ENCODE measurements around the gene ELAVL4.

The ELAVL4 gene

DNA sequence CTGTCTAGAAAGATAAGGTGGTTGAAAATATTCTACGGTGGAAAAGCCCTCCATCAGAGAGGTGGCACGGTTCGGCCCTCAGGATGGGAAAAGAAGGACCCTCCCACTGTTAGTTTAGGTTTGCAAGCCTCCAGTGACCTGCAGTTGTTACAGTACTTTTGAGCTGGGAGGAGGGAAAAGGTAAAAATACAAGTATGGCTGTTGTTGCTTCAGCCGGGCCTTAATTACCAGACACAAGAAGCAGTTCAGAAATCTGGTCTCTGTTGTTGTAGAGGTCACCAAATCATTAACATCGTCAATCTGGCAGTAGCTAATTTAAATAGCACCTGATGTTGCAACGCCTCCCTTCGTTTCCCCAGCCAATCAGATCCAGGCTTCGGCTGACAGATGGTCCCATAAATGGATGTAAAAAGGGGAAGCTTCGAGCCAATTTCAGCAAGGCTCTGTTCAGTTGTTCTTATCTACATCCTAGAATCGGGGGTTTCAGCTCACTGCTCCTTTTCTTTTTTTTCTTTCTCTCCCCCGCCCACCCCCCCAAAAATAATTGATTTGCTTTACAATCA is at the start of gene ELAVL4:
TSS of gene ELAVL4 (plus strand) at position 424 of the 563 bp plus-strand sequence. CDS start 270 bp downstream, outside the sequence.
- peak; percentile 98 for DNase-seq

- no peak for DNase-seq
These were observed 48.4 kb upstream of the ELAVL4 start for GRCh38 chr1:50060279-50060678.

DNA sequence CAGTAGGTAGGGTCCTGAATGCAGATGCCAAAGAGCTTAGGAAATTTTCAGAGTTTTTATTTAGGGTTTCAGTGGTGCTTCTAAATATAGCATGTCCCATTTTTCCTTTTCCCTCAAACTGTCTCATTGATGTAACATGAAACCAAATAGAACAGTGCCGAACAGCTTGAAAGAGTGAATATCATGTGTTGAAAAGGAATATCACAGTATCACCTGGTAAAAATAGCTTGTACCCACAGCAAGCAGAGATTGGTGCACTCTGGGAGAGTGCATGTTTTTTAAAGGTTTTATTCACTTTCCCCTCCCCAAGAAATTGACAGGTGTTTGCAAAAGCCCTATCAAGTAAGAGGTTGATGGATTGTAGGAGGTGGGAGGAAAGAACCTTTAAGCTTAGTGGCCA is 41.9 kb upstream of the ELAVL4 start:
- peak; percentile 20 for DNase-seq

DNA sequence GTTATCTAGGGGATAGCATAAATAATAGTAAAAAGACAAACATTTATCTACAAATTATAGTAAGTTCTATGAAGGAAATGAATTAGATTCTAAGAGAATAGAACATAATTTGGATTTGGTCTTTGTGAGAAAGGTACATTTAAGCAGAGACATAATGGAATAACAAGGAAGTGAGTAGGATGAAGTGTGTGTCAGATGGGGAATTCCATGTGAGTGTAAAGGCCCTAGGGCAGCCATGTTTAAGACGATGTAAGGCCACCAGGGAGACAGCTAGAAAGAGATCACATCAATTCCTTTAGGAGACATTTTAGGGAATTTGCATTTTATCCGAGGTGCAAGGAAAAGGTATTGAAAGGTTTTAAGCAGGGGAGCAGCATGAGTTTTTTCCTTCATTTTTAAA is 33.8 kb upstream of the ELAVL4 start:
- no peak for DNase-seq

DNA sequence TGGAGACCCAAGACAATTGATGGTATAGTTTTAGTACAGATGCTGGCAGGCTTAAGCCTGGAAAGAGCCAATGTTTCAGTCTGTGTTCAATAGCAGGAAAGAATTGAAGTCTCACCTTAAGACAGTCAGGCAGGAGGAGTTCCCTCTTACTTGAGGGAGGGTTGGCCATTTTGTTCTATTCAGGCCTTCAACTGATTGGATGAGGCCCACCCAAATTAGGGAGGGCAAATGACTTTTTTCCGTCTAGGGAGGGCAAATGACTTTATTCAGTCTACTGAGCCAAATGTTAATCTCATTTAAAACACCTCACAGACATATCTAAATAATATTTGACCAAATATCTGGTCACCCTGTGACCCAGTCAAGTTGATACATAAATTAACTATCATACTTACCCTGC is 31.4 kb upstream of the ELAVL4 start:
- no peak for DNase-seq

GRCh38 chr1:50080904-50081586 is 27.7 kb upstream of the ELAVL4 start:
- peak; percentile 53 for DNase-seq

DNA sequence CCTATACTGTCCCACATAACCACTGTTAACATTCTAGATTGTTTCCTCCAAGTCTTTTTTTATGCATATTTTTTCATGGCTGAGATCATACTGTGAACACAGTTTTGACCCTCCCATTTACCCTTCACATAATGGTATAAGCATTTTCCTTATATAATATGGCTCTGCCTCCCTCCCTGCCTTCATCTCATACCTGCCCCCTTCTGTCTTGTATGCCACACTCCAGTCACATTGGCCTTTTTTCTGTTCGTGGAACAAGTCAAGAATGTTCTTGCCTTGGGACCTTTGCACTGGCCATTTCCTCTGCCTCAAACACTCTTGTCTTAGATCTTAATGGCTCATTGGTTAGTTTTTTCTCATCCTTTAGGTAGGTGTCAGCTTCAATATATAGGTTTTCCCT is 24.3 kb upstream of the ELAVL4 start:
- DNase-seq, result no peak

DNA sequence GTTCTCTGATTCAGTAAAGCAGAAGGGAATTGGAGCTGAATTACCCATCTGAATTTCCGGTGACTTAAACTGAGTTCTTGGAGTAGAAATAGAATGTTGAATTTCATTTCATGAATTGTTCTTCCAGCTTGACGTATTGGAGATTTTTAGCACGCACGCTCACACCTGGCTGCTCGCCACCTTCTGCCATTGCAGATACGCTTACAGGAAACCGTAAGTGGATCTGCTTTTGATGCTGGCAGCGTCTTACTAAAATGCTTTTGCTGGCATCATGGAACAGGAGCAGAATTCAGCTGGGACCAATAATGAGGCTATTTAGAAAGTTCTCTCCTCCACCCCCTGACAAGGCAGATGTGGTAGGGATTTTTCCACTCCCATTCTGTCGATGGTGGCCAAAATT is 17.7 kb upstream of the ELAVL4 start:
- no peak for DNase-seq

DNA sequence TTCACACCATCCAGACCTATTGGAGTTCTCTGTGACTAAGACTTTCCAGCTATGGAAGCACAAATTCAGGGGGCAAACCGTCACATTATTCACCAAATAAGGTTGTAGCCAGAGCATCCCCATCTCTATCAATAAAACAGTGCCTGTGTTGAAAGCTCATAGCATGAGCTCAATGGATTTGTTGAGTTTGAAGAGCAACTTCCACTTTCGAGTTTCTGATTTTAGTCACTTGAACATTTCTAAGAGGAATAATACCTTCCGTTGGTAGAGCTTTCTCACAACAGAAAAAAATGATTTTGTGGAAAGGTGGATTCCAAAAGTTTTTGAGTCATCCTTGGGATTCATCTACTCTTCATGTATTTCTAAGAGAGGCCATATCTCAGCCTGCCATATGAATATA is 13.0 kb upstream of the ELAVL4 start:
- DNase-seq, result no peak

DNA sequence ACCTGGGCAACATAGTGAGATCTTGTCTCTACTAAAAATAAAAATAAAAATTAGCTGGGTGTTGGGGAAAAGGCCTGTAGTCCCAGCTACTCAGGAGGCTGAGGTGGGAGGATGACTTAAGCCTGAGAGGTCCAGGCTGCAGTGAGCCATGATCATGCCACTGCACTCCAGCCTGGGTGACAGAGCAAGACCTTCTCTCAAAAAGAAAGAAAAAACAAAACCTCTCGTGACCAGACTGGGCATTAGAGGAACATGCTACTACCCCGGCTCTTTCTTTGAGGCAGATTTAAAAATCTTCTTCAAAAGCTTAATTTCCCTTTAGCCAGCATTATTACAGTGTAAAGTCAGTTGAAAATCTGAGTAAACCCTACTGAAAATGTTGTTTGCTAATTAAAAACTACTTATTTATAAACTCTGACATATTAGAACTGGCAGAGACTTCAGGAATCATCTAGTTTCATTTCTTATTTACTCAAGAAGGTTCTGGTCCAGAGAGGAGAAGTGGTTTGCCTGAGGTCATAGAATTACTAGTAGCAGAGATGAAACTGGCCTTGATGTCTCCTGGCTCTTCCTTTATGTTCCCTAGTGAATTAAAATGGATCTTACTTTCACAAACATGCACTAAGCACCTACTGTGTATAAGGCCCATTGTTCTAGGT is 11.6 kb upstream of the ELAVL4 start:
- DNase-seq, result no peak

DNA sequence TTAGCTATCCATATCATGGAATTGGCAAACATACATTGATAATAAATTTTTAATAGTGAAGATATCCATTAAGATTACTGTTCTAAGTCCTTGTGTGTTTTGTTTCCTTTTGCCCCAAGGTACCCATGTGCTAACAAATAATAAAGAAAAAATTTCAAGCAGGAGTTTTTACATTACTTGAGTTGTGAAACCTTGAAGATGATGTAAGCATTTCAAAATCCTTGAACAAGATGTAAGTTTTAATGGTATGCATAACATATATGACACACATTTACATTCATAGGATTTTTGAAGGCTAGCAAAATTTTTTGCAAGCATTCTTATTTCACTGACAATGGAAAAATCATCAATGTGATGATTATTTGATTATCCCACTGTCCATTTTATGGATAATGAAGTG is 10.9 kb upstream of the ELAVL4 start:
- no peak for DNase-seq

- no peak for DNase-seq
These were observed 10.1 kb upstream of the ELAVL4 start for GRCh38 chr1:50098591-50099021.

DNA sequence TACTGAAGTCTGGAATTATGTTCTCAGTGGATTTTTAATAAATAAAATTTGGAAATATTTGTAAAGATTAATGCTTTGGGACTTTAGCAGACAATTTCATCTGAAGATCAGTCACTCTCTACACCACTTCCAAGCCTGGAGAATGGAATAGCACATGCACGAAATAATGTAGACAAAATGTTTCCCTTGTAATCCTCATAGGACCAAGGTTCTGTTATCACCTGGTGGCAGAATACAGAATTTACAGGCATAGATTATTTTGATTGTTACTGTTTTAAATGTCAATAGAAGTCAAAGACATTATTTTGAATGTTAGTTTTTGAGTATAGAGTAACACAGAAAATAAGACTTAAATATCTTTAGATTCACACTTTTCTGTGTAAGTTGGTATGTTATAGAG is 9.1 kb upstream of the ELAVL4 start:
- DNase-seq, result no peak

- DNase-seq, result peak; percentile 98
These were observed 5.1 kb upstream of the ELAVL4 start for GRCh38 chr1:50103615-50104081.

DNA sequence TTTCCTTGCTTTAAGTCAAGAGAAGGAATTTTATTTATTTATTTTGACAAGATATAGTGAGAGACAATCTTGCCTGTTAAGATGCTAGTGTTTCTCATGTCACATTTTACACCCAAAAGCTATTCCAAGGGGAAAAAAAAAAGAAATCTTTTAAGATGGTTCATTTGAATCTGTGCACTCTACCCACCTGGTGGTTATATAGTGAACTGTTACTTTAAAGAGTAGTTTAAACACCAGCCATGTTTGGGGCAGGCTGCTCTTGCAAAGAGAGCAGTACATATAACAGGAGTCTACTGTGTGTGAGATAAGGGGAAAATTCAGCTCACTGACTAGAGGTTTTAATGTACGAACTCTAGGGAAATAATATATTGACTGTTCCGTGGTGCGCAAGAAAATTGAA is 3.3 kb upstream of the ELAVL4 start:
- peak; percentile 59 for DNase-seq

GRCh38 chr1:50106095-50106761 is 2.5 kb upstream of the ELAVL4 start:
- DNase-seq, result no peak

DNA sequence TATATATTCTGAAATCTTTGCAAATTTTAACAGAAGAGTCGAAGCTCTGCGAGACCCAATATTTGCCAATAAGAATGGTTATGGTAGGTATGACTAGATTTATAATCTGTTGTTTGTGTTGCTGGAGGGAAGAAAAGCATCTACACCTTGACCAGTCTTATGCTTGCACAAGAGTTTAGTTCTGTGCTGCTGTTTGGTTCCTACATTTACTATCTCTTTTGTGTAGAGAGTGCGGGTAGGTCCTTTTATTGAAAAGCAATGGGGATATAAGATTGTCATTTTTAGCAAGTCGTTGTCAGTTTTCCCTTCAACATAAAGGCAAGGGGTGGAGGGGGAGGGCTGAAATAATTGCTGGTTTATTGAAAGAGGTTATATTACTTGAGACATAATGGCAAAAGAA is 396 bp downstream of the ELAVL4 start:
- DNase-seq, result no peak

DNA sequence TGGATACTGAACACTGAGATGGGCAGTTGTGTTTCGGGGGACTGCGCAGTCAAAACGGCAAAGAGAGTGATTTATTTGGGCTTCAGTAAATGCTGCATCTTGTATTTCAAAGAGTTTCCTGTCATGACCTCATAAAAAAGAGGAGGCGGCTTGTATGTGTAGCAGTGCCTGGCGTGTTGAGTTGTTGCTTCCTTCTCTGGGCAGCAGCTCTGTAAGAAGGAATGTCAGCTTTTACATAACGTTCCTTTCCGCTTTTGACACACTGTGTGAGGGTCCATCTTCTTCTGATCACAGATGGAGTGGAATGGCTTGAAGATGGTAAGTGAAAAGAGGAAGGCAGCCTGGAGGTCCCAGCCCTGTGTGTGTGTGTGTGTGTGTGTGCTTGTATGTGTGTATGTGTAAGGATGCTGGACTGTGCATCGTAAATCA is 941 bp downstream of the ELAVL4 start:
- DNase-seq, result no peak

GRCh38 chr1:50110151-50110550 is 1.4 kb downstream of the ELAVL4 start:
- DNase-seq, result no peak

GRCh38 chr1:50110656-50111055 is 1.9 kb downstream of the ELAVL4 start:
- peak; percentile 52 for DNase-seq

- DNase-seq, result no peak
These were observed 2.8 kb downstream of the ELAVL4 start for GRCh38 chr1:50111503-50111902.

GRCh38 chr1:50112193-50112592 is 3.5 kb downstream of the ELAVL4 start:
- DNase-seq, result no peak

DNA sequence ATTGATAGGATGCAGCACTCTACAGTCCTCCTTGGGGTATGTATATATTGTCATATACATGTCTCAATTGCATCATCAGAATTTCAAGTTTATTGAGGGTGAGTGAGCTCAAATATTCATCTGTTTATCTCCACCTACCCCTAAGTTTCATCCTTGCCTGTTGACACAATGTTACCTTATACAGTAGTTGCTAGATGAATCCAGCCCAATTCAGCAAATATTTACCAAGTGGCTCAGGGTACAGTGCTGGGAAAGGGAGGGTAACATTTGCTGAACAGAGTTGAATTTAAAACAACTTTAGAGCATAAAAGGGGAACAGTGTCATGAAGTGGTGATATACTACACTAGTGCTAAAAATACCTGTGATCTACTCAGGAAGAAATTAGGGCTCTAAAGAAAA is 14.4 kb downstream of the ELAVL4 start:
- no peak for DNase-seq
